IMR-90 (cell line): ENCODE measurements around the gene TRAFD1. TPM values are rescaled to one million over a fixed set of nuclear protein-coding genes. Genes with fewer than 3 reads are reported as not detected.

Experiments used
- ATAC-seq: fragments of 200-7000 bp; cut with Tn5 transposase; 2 replicates; pipeline ENCODE4 v1.9.1; 2020; ENCODE audit warnings: low read depth, mild to moderate bottlenecking, moderate library complexity
- BruUV-seq: library from RNA; stranded (reverse); fragments of 400-500 nt; replicated peaks from 2 replicates; lab custom pipeline; 2021; lab: Mats Ljungman, UMichigan
- CTCF ChIA-PET: fragments of 300-600 bp; formaldehyde crosslinking; extraction: SDS; loops from one replicate; lab custom pipeline; 2021; ENCODE audit warnings: antibody characterized with exemption; lab: Yijun Ruan, JAX
- POLR2A ChIA-PET: fragments of 300-600 bp; sonication (Branson Sonifier 250); formaldehyde crosslinking; loops from one replicate; lab custom pipeline; 2022; ENCODE audit warnings: antibody characterized with exemption; ENCODE audit not compliant: unreplicated experiment; lab: Charles Lee
- DNase-seq: peaks from one replicate; pipeline ENCODE4 v3.0.0; 2013
- H2AFZ ChIP-seq: replicated peaks from 2 replicates; pipeline ENCODE3; 2013; ENCODE audit warnings: low read length, mild to moderate bottlenecking; ENCODE audit not compliant: poor library complexity
- H2AK5ac ChIP-seq: 2 replicates; pipeline ENCODE4 v1.6.1; 2013; ENCODE audit warnings: low read depth, low read length, inconsistent platforms
- H2AK9ac ChIP-seq: replicated peaks from 2 replicates; pipeline ENCODE3; 2013; ENCODE audit warnings: mild to moderate bottlenecking, low read depth, low read length, moderate library complexity; ENCODE audit not compliant: poor library complexity
- H2BK120ac ChIP-seq: 2 replicates; pipeline ENCODE4 v1.6.1; 2013; ENCODE audit warnings: low read depth, low read length, inconsistent platforms
- H2BK15ac ChIP-seq: 3 replicates; pipeline ENCODE4 v1.6.1; 2013; ENCODE audit warnings: low read depth, low read length, inconsistent platforms
- H2BK20ac ChIP-seq: 2 replicates; pipeline ENCODE4 v1.6.1; 2013; ENCODE audit warnings: low read depth, mild to moderate bottlenecking, inconsistent platforms, low read length, moderate library complexity
- H2BK5ac ChIP-seq: 2 replicates; pipeline ENCODE4 v1.6.1; 2013; ENCODE audit warnings: mild to moderate bottlenecking, low read depth, low read length, inconsistent platforms; ENCODE audit not compliant: poor library complexity, severe bottlenecking
- H3K14ac ChIP-seq: replicated peaks from 2 replicates; pipeline ENCODE4 v1.6.1; 2013; ENCODE audit warnings: low read depth, low read length, inconsistent platforms
- H3K18ac ChIP-seq: 2 replicates; pipeline ENCODE4 v1.6.1; 2013; ENCODE audit warnings: low read depth, low read length, control low read depth
- H3K23ac ChIP-seq: 2 replicates; pipeline ENCODE4 v1.6.1; 2013; ENCODE audit warnings: low read depth, low read length, inconsistent platforms
- H3K27ac ChIP-seq: 2 replicates; pipeline ENCODE4 v1.5.1; 2013; ENCODE audit warnings: mild to moderate bottlenecking, control low read depth, low read length; ENCODE audit not compliant: insufficient read depth
- H3K27me3 ChIP-seq: 2 replicates; pipeline ENCODE4 v1.6.1; 2013; ENCODE audit warnings: low read length; ENCODE audit not compliant: control insufficient read depth, insufficient read depth
- H3K36me3 ChIP-seq: 2 replicates; pipeline ENCODE4 v1.6.1; 2013; ENCODE audit warnings: low read length, mixed read lengths; ENCODE audit not compliant: control insufficient read depth, insufficient read depth
- H3K4ac ChIP-seq: 2 replicates; pipeline ENCODE4 v1.6.1; 2013; ENCODE audit warnings: low read depth, low read length, inconsistent platforms
- H3K4me1 ChIP-seq: 2 replicates; pipeline ENCODE4 v1.6.1; 2013; ENCODE audit warnings: low read length, mixed read lengths; ENCODE audit not compliant: control insufficient read depth, insufficient read depth
- H3K4me2 ChIP-seq: 2 replicates; pipeline ENCODE4 v1.6.1; 2013; ENCODE audit warnings: low read depth, mild to moderate bottlenecking, control low read depth, low read length, moderate library complexity
- H3K4me3 ChIP-seq: 2 replicates; pipeline ENCODE4 v1.5.1; 2013; ENCODE audit warnings: low read depth, mild to moderate bottlenecking, control low read depth, low read length, moderate library complexity; ENCODE audit not compliant: insufficient read depth
- H3K56ac ChIP-seq: 2 replicates; pipeline ENCODE4 v1.6.1; 2013; ENCODE audit warnings: low read length, inconsistent platforms; ENCODE audit not compliant: insufficient read depth; ENCODE audit errors: extremely low read depth
- H3K79me1 ChIP-seq, 2 experiments: 2 replicates each; pipeline ENCODE4 v1.6.1; 2013; ENCODE audit warnings: low read length in 2 of 2, inconsistent platforms in 1 of 2, low read depth in 1 of 2
- H3K9ac ChIP-seq: 2 replicates; pipeline ENCODE4 v1.6.1; 2013; ENCODE audit warnings: low read depth, low read length, control low read depth
- H3K9me1 ChIP-seq: 2 replicates; pipeline ENCODE4 v1.6.1; 2013; ENCODE audit warnings: low read length, inconsistent platforms; ENCODE audit not compliant: insufficient read depth
- H3K9me3 ChIP-seq: 2 replicates; pipeline ENCODE4 v1.6.1; 2013; ENCODE audit warnings: low read length; ENCODE audit not compliant: control insufficient read depth, insufficient read depth
- H4K20me1 ChIP-seq: 2 replicates; pipeline ENCODE4 v1.6.1; 2013; ENCODE audit warnings: low read length, inconsistent platforms; ENCODE audit not compliant: insufficient read depth
- H4K5ac ChIP-seq: 2 replicates; pipeline ENCODE4 v1.6.1; 2013; ENCODE audit warnings: mild to moderate bottlenecking, low read depth, low read length, control low read depth
- H4K8ac ChIP-seq, 2 experiments: 2 replicates each; pipeline ENCODE4 v1.6.1; 2013; ENCODE audit warnings: low read depth in 2 of 2, low read length in 2 of 2, control low read depth in 1 of 2, inconsistent platforms in 1 of 2
- H4K91ac ChIP-seq: 2 replicates; pipeline ENCODE4 v1.6.1; 2013; ENCODE audit warnings: low read depth, low read length, inconsistent platforms; ENCODE audit not compliant: insufficient read depth
- FOS ChIP-seq: fragments of 150-350 bp; IDR thresholded peaks from 2 replicates; pipeline ENCODE4 v1.6.1; 2016; ENCODE audit warnings: low read depth, low read length
- RAD21 ChIP-seq: IDR thresholded peaks from 2 replicates; pipeline ENCODE4 v1.6.1; 2012; ENCODE audit warnings: low read length, improper control_type of control experiment
- SMC3 ChIP-seq: fragments of 150-350 bp; IDR thresholded peaks from 2 replicates; pipeline ENCODE4 v1.6.1; 2016; ENCODE audit warnings: low read depth, mild to moderate bottlenecking, antibody characterized with exemption, low read length, moderate library complexity
- WGBS, 2 experiments: methylation state at CpG; one replicate each; pipeline versions ENCODE4 v1.1.5 to v1.1.7; 2013; ENCODE audit warnings: missing lambda C conversion rate in 2 of 2; ENCODE audit not compliant: insufficient read length in 1 of 2; ENCODE audit errors: extremely low coverage in 2 of 2; 5-methylcytosine and 5-hydroxymethylcytosine counted together
- dilution Hi-C: fragments of 300-500 bp; cut with HindIII; formaldehyde crosslinking; loops from one replicate; pipeline ENCODE4 v1.14.3; 2018; ENCODE audit warnings: low sequenced_read_pairs; ENCODE audit not compliant: unreplicated experiment
- in situ Hi-C: fragments of 300-500 bp; cut with MboI; formaldehyde crosslinking; loops from 3 replicates; pipeline ENCODE4 v1.14.3; 2019; ENCODE audit warnings: low sequenced_read_pairs, inconsistent platforms, mixed read lengths
- intact Hi-C: fragments of 100-400 bp; cut with micrococcal nuclease; formaldehyde crosslinking; loops from 2 replicates; pipeline ENCODE4 v1.10.0; 2022
- polyA plus RNA-seq, 3 experiments: library from polyadenylated mRNA; depleted of rRNA; stranded (reverse); fragments of >200 nt; gene quantifications; 2 replicates each; pipeline ENCODE4 v1.2.3, GENCODE V29; 2012; ENCODE audit warnings: low replicate concordance in 1 of 3
- total RNA-seq: library from RNA; depleted of rRNA; stranded (reverse); fragments of >200 nt; gene quantifications from 2 replicates; pipeline ENCODE4 v1.2.3, GENCODE V29; 2012

TRAFD1 gene
- total and polyA plus RNA-seq, 2 of the 4 experiments (the other 2 are of a cell fraction) = 41.3 to 70.4 TPM

DNA sequence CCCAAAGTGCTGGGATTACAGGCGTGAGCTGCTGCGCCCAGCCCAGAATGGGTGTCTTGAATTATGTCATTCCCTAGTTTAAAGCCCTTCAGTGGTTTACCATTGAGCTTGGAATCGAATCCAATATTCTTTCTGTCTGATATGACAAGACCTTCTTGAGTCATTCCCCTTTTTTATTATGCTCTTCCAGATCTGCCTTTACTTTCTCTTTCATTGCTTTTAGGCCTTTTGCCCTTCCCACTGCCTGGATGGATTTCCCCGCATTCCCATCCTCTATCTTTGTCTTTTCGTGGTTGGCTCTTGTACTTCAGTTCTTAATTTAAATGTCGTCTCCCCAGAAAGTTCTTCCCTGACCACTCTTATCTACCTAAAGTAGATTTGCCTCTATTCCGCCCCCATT is 1.6 kb downstream of the TRAFD1 start:
- peaks cover 7 to 49% of the 10 kb centered on the region in 2 experiments for H3K79me1 ChIP-seq
- H3K14ac ChIP-seq = no peak overlapping the region
- peaks cover 9% of the 10 kb centered on the region; the same call in 1 of the 2 replicates for H3K9me1 ChIP-seq
- H2BK20ac ChIP-seq = no peak overlapping the region
- peaks cover 17% of the 10 kb centered on the region for H3K4me1 ChIP-seq
- 0 out of 2 replicates have a peak overlapping the region, but pooled peaks have one; percentile 33 for H2BK120ac ChIP-seq
- DNase-seq = peak; percentile 59
- peak overlapping the region; percentile 83; the same call in 1 of the 2 replicates for H3K4me3 ChIP-seq
- POLR2A ChIA-PET = no interaction called here
- in situ Hi-C loops = no loop called here
- H2BK5ac ChIP-seq = peak overlapping the region; percentile 12
- intact Hi-C loops = loop anchor here (10.0 kb wide), 1 partner anchor 182 kb away; no protein-coding TSS in a partner anchor
- no peak overlapping the region for H4K91ac ChIP-seq
- no peak overlapping the region for H3K18ac ChIP-seq
- H3K9me3 ChIP-seq = no peaks in the 10 kb centered on the region
- H2BK15ac ChIP-seq = no peak overlapping the region
- H3K23ac ChIP-seq = peak overlapping the region; percentile 58; the same call in 1 of the 2 replicates
- peaks cover 10% of the 10 kb centered on the region for H4K20me1 ChIP-seq
- no peak overlapping the region for H3K4ac ChIP-seq
- no peak overlapping the region for H4K5ac ChIP-seq
- peak overlapping the region; percentile 69 for H3K4me2 ChIP-seq
- dilution Hi-C loops = no loop called here
- no peak for TF ChIP-seq FOS
- no peak for TF ChIP-seq RAD21
- no peak for TF ChIP-seq SMC3
- no peak for ATAC-seq
- no peak overlapping the region for H4K8ac ChIP-seq
- CTCF ChIA-PET = no interaction called here
- WGBS, 2 experiments = 95% methylated on average over 4 of the region's 7 CpGs; no CpG with 5 or more reads in 1 of the 2 experiments
- no peak overlapping the region for H2AFZ ChIP-seq
- no TSS peak for BruUV-seq
- no peak overlapping the region for H3K27ac ChIP-seq
- no peaks in the 10 kb centered on the region for H3K27me3 ChIP-seq
- H3K9ac ChIP-seq = no peak overlapping the region
- H2AK5ac ChIP-seq = peak overlapping the region; percentile 44; the same call in 1 of the 2 replicates
- no peak overlapping the region for H2AK9ac ChIP-seq
- no peak overlapping the region for H3K56ac ChIP-seq
- no peaks in the 10 kb centered on the region for H3K36me3 ChIP-seq
